Stomach (tissue), 4 donors: ENCODE data around the gene NPEPPS.
"Not testable (repeated sequence)": the region's sequence is repeated elsewhere in the genome, so short reads cannot be mapped to it uniquely, and the experiment has no call there.

ENCODE experiments used
- CTCF ChIP-seq, 7 experiments: fragments of 450-650 bp in 4 of 7; fragments of 200-600 bp in 3 of 7; sonication (generic) in 3 of 7; IDR thresholded peaks; one replicate each; pipeline ENCODE4 v1.5.1; 2016 to 2019; ENCODE audit warnings: antibody characterized with exemption in 7 of 7, control low read depth in 2 of 7, mild to moderate bottlenecking in 1 of 7
- POLR2AphosphoS5 ChIP-seq, 3 donors: sonication (generic); formaldehyde crosslinking; IDR thresholded peaks; one replicate each; pipeline ENCODE4 v1.6.1; 2016; ENCODE audit warnings: antibody characterized with exemption in 3 of 3

DNA sequence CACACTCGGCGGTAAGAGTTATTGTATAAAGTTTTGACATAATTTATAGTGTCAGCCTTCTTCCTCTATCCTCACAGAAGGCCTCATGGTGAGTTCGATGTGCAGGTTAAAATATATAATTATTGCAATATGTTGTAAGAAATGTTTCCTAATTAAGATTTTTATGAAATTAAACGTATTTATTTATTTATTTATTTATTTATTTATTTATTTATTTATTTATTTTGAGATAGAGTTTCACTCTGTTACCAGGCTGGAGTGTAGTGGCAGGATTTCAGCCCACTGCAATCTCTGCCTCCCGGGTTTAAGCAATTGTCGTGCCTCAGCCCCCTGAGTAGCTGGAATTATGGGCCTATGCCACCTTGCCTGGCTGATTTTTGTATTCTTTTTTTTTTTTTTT is 13.4 kb downstream of the NPEPPS start:
- not testable (repeated sequence) for TF ChIP-seq POLR2AphosphoS5, CTCF (IDR thresholded peaks at IDR 0.05)
